GM18868 (cell line): ENCODE measurements around the gene MAML2.

Experiments
- ATAC-seq: cut with Tn5 transposase; IDR thresholded peaks from one replicate; pipeline ENCODE4 v1.9.1; 2021; ENCODE audit warnings: mild to moderate bottlenecking, moderate library complexity; ENCODE audit not compliant: unreplicated experiment

Gene MAML2

DNA sequence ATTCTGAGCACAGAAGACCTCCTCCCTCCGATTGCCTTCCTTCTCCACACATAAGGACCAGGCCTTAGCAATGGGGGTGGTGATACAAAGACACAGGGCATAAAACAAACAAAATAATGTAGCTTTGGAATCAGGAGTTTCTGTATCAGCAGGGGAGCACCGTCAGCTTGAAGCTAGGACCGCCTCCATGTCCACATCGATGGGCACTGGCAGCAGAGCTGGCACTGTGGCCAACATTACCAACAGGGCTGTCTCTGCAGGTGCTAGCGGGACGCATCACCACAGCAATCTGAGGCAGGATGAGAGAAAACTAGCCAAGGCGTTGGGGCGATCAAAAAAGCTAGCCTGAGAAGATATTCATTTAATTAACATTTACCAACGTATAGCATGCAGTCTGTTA is 201.4 kb downstream of the MAML2 start:
- ATAC-seq: no peak

- no peak for ATAC-seq
Measured at GRCh38 chr11:96139691-96140090, 203.3 kb downstream of the MAML2 start.

DNA sequence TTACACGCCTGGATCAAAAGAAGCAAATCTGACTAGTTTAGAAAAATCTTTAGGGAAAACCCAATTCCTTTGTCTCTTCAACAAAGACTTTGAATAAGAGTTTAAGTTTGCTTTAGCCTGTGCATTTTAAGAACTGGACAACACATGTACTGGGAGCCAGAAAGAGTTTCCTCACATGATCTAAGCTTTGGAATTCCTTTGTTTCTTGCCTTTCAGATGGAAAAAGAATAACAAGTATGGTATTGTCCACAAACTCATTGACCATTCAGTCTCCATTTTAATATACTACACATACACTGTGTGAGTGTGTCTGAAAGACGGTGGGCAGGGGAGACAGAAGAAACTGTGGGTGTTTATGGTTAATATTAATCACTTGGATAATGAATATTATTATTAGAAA is 205.6 kb downstream of the MAML2 start:
- no peak for ATAC-seq

DNA sequence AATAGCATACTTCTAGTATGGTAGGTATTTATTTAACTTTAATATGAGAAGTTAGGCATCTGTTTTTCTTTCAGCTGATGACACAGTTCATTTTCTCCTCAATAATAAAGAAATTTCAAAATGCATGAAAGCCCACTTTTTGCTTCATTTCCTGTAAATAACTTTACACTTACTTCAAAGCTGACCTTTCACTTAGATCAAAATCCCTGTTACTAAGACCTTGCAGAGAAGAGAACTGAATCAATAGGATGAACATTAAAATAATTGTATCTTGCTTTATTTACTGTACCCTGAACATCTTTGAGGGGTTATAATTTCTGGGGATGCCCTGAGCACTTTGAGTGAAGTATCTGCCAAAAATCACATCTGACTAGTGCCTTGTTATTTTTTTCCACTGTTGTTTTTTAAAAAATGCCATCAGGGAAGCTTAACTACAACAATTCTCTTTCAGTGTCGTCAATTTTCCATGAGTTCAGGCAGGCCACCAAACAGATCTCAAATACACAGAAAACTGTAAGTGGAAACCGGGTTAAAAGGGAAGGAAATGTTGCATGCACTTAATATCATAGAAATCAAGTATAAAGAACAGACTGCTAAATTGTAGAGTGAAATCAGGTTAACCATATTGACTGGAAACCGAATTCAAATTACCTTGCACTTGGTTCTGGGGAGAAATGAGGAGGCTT is 206.2 kb downstream of the MAML2 start:
- ATAC-seq: no peak

GRCh38 chr11:96134602-96135001 is 208.4 kb downstream of the MAML2 start:
- ATAC-seq: peak; percentile 41

- peak; percentile 84 for ATAC-seq
Measured at GRCh38 chr11:96132437-96132836, 210.6 kb downstream of the MAML2 start.

- peak; percentile 55 for ATAC-seq
Measured at GRCh38 chr11:96130061-96130620, 212.9 kb downstream of the MAML2 start.

DNA sequence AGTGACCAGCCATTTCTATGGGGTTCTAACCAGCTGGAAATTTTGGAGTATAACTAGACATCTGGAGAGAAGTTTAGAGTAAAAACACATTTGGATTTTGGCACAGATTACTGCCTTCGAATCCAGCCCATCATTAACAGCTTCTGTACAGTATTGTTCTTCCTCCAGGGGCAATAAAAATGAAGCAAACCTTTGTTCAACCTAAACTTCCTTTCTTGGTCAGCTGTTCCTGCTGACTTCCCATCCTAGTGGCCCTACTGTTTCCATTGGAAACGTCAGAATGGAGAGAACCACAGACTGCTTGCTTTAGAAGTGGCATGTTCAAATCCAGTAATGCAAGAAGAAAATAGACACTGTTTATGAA is 215.4 kb downstream of the MAML2 start:
- no peak for ATAC-seq

GRCh38 chr11:96126917-96127595 is 215.9 kb downstream of the MAML2 start:
- no peak for ATAC-seq

GRCh38 chr11:96125400-96125799 is 217.6 kb downstream of the MAML2 start:
- no peak for ATAC-seq

DNA sequence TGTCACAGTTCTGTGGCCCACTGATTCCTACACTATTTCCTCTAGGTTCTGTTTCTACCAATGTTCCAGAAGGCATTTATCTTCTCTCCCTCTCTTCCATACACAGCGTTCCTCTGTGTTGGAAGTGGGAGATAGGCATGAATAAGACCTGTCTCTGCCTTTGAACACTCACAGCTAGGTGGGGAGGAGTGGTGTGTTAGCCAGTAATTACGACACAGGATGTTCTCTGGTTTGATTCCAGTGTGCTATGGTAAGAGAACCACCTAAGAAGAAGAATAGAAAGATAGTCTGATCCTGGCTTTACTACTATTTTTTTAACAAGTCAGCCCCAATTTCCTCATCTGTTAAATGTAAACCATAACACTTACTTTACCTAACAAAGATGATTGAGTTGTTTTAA is 218.8 kb downstream of the MAML2 start:
- ATAC-seq: no peak

GRCh38 chr11:96123301-96123700 is 219.7 kb downstream of the MAML2 start:
- no peak for ATAC-seq

GRCh38 chr11:96122601-96123074 is 220.4 kb downstream of the MAML2 start:
- ATAC-seq: no peak

DNA sequence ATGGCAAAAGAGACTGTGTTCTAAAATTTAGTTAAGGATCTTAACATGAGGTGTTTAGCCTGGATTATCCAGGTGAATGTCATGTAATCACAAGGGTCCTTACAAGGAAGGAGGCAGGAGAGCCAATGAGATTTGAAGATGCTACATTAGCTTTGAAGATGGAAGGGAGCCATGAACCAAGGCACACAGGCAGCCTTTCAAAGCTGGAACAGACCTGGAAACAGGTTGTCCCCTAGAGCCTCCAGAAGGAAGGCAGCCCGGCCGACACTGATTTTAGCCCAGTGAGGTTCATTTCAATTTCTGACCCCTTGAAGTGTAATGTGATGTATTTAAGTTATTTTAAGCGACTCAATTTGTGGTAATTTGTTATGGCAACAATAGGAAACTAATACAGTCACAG is 223.8 kb downstream of the MAML2 start:
- no peak for ATAC-seq

GRCh38 chr11:96116376-96116775 is 226.6 kb downstream of the MAML2 start:
- no peak for ATAC-seq

GRCh38 chr11:96114178-96115064 is 228.6 kb downstream of the MAML2 start:
- peak; percentile 43 for ATAC-seq

- ATAC-seq: no peak
Measured at GRCh38 chr11:96113193-96113681, 229.8 kb downstream of the MAML2 start.

DNA sequence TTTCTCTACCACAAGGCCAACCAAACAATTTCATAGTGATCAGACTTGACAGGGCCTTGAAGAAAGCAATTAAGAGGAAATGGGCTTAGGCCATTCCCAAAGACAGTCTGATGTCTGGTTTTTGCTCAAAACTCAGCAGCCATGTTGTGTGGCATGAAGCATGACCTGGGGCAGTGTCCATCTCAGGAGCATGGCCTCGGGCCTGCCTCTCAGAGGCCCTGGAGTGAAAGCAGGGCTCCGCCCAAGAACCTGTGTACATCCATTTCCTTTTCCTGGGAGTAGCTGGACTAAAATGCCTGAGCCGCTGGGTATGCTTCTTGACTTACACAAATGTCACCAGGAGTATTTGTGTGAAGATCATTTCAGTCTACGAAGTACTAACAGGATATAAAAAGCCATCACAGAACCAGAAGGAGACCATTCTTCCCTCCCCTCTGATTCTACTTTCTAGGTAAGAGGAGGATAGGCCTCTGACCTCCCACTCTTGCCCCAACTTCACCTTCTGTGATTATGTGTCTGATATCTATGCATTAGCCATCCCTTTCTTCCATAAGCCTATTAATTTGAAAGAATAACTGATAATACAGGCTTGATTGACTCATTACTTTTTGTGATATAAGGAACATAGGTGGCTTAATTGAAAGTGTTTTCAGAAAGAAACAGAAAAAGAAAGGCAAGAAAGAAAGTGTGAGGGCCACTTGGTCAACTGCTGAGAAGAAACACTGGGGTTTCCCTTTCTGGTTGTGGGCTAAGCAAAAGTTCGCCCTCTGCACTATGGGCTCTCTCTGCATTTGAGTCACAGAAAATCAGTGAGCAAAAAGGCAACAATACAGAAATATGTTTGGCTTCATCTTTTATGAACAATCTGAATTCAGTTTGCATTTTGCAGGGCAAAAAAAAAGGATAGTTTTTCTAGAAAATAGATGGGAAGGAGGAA is 230.5 kb downstream of the MAML2 start:
- ATAC-seq: peak; percentile 89

DNA sequence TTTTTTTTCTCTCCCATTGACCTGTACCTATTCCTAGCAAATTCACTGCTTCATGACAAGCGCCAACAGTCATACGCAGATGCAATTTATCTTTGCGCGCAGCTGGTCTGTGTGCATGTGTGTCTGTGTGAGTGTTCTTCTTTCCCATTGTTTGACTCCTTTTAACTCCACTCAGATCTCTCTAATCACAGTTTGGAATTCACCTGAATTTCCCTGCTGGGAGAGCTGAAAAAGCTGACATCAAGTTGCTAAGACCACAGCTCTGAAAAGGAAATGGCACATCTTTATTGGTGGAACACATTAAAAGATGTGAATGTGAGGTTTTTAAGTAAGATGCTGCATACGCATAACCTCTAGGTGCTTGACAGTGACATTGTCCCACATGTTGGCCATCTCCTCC is 231.7 kb downstream of the MAML2 start:
- no peak for ATAC-seq

- ATAC-seq: no peak
Measured at GRCh38 chr11:96110302-96110701, 232.7 kb downstream of the MAML2 start.
